HCT116 (cell line): ENCODE data around the gene CD200. TPM values are rescaled to one million over a fixed set of nuclear protein-coding genes. Genes with fewer than 3 reads are reported as not detected.

ENCODE experiments used
- ATAC-seq: fragments of 200-7000 bp; cut with Tn5 transposase; 2 replicates; pipeline ENCODE4 v1.9.1; 2020; ENCODE audit warnings: mild to moderate bottlenecking, moderate library complexity
- BruUV-seq: library from RNA; stranded (reverse); fragments of 400-500 nt; replicated peaks from 2 replicates; lab custom pipeline; 2021; lab: Mats Ljungman, UMichigan
- CTCF ChIA-PET: fragments of 300-600 bp; sonication (Branson Sonifier 250); formaldehyde crosslinking; loops from one replicate; lab custom pipeline; 2021; ENCODE audit warnings: antibody characterized with exemption; lab: Charles Lee
- POLR2A ChIA-PET: fragments of 300-600, 350-600 bp; sonication (Branson Sonifier 250); formaldehyde crosslinking; loops from one replicate; lab custom pipeline; 2021; ENCODE audit warnings: antibody characterized with exemption; lab: Charles Lee
- RAD21 ChIA-PET, 2 experiments: fragments of 300-600 bp; sonication (Branson Sonifier 250); formaldehyde crosslinking; loops; one replicate each; lab custom pipeline; 2023; ENCODE audit warnings: low total read pairs in 2 of 2; ENCODE audit not compliant: uncharacterized antibody in 2 of 2, unreplicated experiment in 2 of 2, low non-redundant PET in 1 of 2; lab: Charles Lee
- DNase-seq: peaks from one replicate; pipeline ENCODE4 v3.0.0-alpha.2; 2010; ENCODE audit warnings: low read depth, low spot score
- H2AFZ ChIP-seq: fragments of 200-600 bp; shearing (Covaris generic), sonication (generic); 2 replicates; pipeline ENCODE4 v1.6.1; 2017; ENCODE audit warnings: low read depth, mixed run types, mixed read lengths, antibody characterized with exemption, low read length; ENCODE audit not compliant: poor library complexity, severe bottlenecking
- H3K27ac ChIP-seq: 2 replicates; pipeline ENCODE4 v1.5.1; 2012; ENCODE audit warnings: low read depth, low read length
- H3K27me3 ChIP-seq: fragments of 200-600 bp; sonication (generic); 2 replicates; pipeline ENCODE4 v1.6.1; 2016; ENCODE audit warnings: mixed run types, low read length, mixed read lengths; ENCODE audit not compliant: insufficient read depth
- H3K36me3 ChIP-seq, 2 experiments: fragments of 200-500 bp in 1 of 2; fragments of 200-600 bp in 1 of 2; sonication (Bioruptor generic) in 1 of 2; sonication (generic) in 1 of 2; 2 replicates each; pipeline versions ENCODE4 v1.5.1 to v1.6.1; 2014 to 2016; ENCODE audit warnings: low read length in 2 of 2, inconsistent platforms in 1 of 2, mixed read lengths in 1 of 2, mixed run types in 1 of 2; ENCODE audit not compliant: insufficient read depth in 2 of 2, control insufficient read depth in 1 of 2
- H3K4me1 ChIP-seq, 2 experiments: fragments of 200-600 bp in 1 of 2; sonication (generic) in 1 of 2; 2 replicates each; pipeline versions ENCODE4 v1.5.1 to v1.6.1; 2012 to 2017; ENCODE audit warnings: low read length in 2 of 2, inconsistent platforms in 1 of 2, mild to moderate bottlenecking in 1 of 2, mixed read lengths in 1 of 2, mixed run types in 1 of 2, moderate library complexity in 1 of 2; ENCODE audit not compliant: insufficient read depth in 2 of 2, control insufficient read depth in 1 of 2
- H3K4me2 ChIP-seq: fragments of 200-600 bp; sonication (generic); 2 replicates; pipeline ENCODE4 v1.6.1; 2017; ENCODE audit warnings: mixed run types, low read length, mixed read lengths
- H3K4me3 ChIP-seq, 2 experiments: fragments of 200-600 bp in 1 of 2; sonication (generic) in 1 of 2; replicated peaks in 1 of 2; 2 replicates each; pipeline ENCODE4 v1.5.1; 2011 to 2016; ENCODE audit warnings: low read length in 2 of 2, control low read depth in 1 of 2, low read depth in 1 of 2, mild to moderate bottlenecking in 1 of 2, mixed read lengths in 1 of 2, mixed run types in 1 of 2
- H3K79me2 ChIP-seq: fragments of 200-600 bp; sonication (generic); 2 replicates; pipeline ENCODE4 v1.6.1; 2017; ENCODE audit warnings: mild to moderate bottlenecking, mixed run types, low read length, moderate library complexity, mixed read lengths; ENCODE audit not compliant: insufficient read depth
- H3K9ac ChIP-seq: fragments of 200-600 bp; sonication (generic); 2 replicates; pipeline ENCODE4 v1.6.1; 2016; ENCODE audit warnings: low read length, mixed read lengths
- H3K9me2 ChIP-seq: fragments of 200-600 bp; sonication (generic), shearing (Covaris generic); 2 replicates; pipeline ENCODE4 v1.6.1; 2017; ENCODE audit warnings: mixed run types, mild to moderate bottlenecking, moderate library complexity; ENCODE audit not compliant: insufficient read depth
- H3K9me3 ChIP-seq, 2 experiments: fragments of 200-500 bp in 1 of 2; fragments of 200-600 bp in 1 of 2; sonication (Bioruptor generic) in 1 of 2; sonication (generic) in 1 of 2; 2 replicates each; pipeline ENCODE4 v1.6.1; 2014 to 2017; ENCODE audit warnings: low read length in 2 of 2, mixed read lengths in 2 of 2, inconsistent platforms in 1 of 2, low read depth in 1 of 2, mild to moderate bottlenecking in 1 of 2, mixed run types in 1 of 2, moderate library complexity in 1 of 2; ENCODE audit not compliant: control insufficient read depth in 1 of 2, insufficient read depth in 1 of 2
- H4K20me1 ChIP-seq: fragments of 200-600 bp; sonication (generic), shearing (Covaris generic); 2 replicates; pipeline ENCODE4 v1.6.1; 2017; ENCODE audit warnings: mixed run types, mild to moderate bottlenecking, moderate library complexity; ENCODE audit not compliant: insufficient read depth
- CBX3 ChIP-seq: IDR thresholded peaks from 2 replicates; pipeline ENCODE4 v1.6.1; 2012; ENCODE audit warnings: low read depth
- CEBPB ChIP-seq: IDR thresholded peaks from 2 replicates; pipeline ENCODE4 v1.6.1; 2012; ENCODE audit warnings: low read depth
- CTCF ChIP-seq, 3 experiments: fragments of 200-600 bp in 1 of 3; sonication (generic) in 1 of 3; IDR thresholded peaks in 2 of 3; conservative IDR thresholded peaks in 1 of 3; 2 replicates each; pipeline ENCODE4 v1.5.1; 2012 to 2017; ENCODE audit warnings: low read depth in 2 of 3, low read length in 2 of 3, antibody characterized with exemption in 1 of 3, borderline replicate concordance in 1 of 3, control low read depth in 1 of 3, mild to moderate bottlenecking in 1 of 3, mixed read lengths in 1 of 3, mixed run types in 1 of 3, moderate library complexity in 1 of 3; ENCODE audit not compliant: insufficient read depth in 1 of 3
- EGR1 ChIP-seq: IDR thresholded peaks from 2 replicates; pipeline ENCODE4 v1.6.1; 2012; ENCODE audit warnings: low read depth
- ELF1 ChIP-seq: IDR thresholded peaks from 2 replicates; pipeline ENCODE4 v1.6.1; 2012; ENCODE audit warnings: low read depth, borderline replicate concordance
- EZH2 ChIP-seq: fragments of 200-600 bp; sonication (generic); IDR thresholded peaks from 2 replicates; pipeline ENCODE4 v1.6.1; 2017; ENCODE audit warnings: antibody characterized with exemption, mixed run types
- FOSL1 ChIP-seq: IDR thresholded peaks from 2 replicates; pipeline ENCODE4 v1.6.1; 2012; ENCODE audit warnings: low read depth
- JUND ChIP-seq: IDR thresholded peaks from 2 replicates; pipeline ENCODE4 v1.6.1; 2012
- POLR2A ChIP-seq: IDR thresholded peaks from 2 replicates; pipeline ENCODE4 v1.7.0; 2011; ENCODE audit warnings: borderline replicate concordance; ENCODE audit not compliant: insufficient read depth, insufficient read length; ENCODE audit errors: extremely low read depth
- POLR2AphosphoS5 ChIP-seq: IDR thresholded peaks from 2 replicates; pipeline ENCODE4 v1.6.1; 2011; ENCODE audit warnings: mild to moderate bottlenecking, low read depth, low read length, moderate library complexity
- RAD21 ChIP-seq: IDR thresholded peaks from 2 replicates; pipeline ENCODE4 v1.6.1; 2012; ENCODE audit warnings: low read depth, mild to moderate bottlenecking
- SIN3A ChIP-seq: IDR thresholded peaks from 2 replicates; pipeline ENCODE4 v1.6.1; 2012; ENCODE audit warnings: low read depth
- SP1 ChIP-seq: IDR thresholded peaks from 2 replicates; pipeline ENCODE4 v1.6.1; 2012; ENCODE audit warnings: low read depth
- SRF ChIP-seq: IDR thresholded peaks from 2 replicates; pipeline ENCODE4 v1.6.1; 2012; ENCODE audit warnings: low read depth
- YY1 ChIP-seq: IDR thresholded peaks from 2 replicates; pipeline ENCODE4 v1.6.1; 2011; ENCODE audit warnings: low read length, low read depth, moderate library complexity, mild to moderate bottlenecking; ENCODE audit not compliant: insufficient replicate concordance; ENCODE audit errors: extremely low read depth
- ZFX ChIP-seq: fragments of 450-650 bp; IDR thresholded peaks from 2 replicates; pipeline ENCODE4 v1.6.1; 2017
- ZNF274 ChIP-seq: fragments of 200-500 bp; sonication (Bioruptor generic); IDR thresholded peaks from 2 replicates; pipeline ENCODE4 v1.6.1; 2014; ENCODE audit warnings: mild to moderate bottlenecking, low read depth, low read length, inconsistent platforms
- intact Hi-C: fragments of 100-400 bp; cut with micrococcal nuclease; formaldehyde crosslinking; loops from 2 replicates; pipeline ENCODE4 v1.10.0; 2022
- total RNA-seq: library from RNA; stranded (reverse); gene quantifications from one replicate; pipeline ENCODE4 v1.2.1, GENCODE V29; 2021; ENCODE audit not compliant: unreplicated experiment
- TF ChIP-seq, protein P1 (sequence below): IDR thresholded peaks from 2 replicates; pipeline ENCODE4 v1.6.1; 2012
- TF ChIP-seq, protein P2 (sequence below): IDR thresholded peaks from 2 replicates; pipeline ENCODE4 v1.6.1; 2011; ENCODE audit warnings: mild to moderate bottlenecking, low read length, moderate library complexity; ENCODE audit not compliant: insufficient replicate concordance; ENCODE audit errors: extremely low read depth
- TF ChIP-seq, protein P3 (sequence below): IDR thresholded peaks from 2 replicates; pipeline ENCODE4 v1.6.1; 2012

CD200 gene
- total RNA-seq, 1 experiment from 2014 or later, result not detected

DNA sequence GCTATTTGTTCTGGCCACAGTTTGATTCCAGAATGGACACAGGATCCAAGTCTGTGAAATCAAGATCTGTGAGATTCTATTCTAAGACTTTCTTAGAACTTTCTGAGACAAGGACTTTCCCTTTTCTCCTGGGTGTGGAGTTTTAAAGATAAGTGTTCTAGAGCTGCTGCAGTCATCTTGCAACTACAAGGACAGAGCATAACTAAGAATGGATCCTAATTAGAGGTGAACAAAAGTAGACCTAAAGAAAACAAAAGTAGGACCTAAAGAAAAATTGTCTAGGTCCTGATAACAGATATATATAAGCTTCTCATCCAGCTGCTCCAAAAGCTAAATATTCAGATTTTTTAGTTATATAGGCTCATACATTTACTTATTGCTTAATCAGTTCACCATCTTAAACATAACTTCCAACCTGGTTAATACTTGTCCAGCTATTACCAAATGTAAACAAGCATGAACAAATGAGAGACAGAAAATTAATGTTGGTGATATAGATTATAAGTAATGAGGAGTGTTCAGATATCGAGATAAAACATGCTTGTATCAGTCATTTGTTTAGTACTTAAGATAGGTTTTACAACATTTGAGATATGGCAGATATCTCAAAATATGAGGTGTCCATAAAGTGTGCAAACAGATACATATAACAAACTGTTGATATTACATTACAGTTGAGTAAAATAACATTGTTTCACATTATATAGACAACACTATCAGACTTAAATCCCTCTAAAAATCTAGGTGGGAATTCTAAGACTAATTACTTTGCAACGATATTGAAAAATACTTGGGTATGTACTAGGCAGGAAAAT lies 75.1 kb downstream of the CD200 start:
- ATAC-seq, result no peak
- CTCF ChIA-PET, result interaction anchor here (1.0 kb wide), 1 partner anchor 29 kb away, joined by 3 read pairs; no protein-coding TSS in a partner anchor
- intact Hi-C loops, result no loop called here

More for the DNA sequence above, 75.1 kb downstream of the CD200 start:
- no peaks in the 10 kb centered on the region for H3K27me3 ChIP-seq
- DNase-seq, result no peak
- ChIA-PET RAD21 (no interaction called here), POLR2A (no interaction called here)
- no peak overlapping the region for H3K4me2 ChIP-seq
- H3K9me3 ChIP-seq, result no peaks in the 10 kb centered on the region
- no peaks in the 10 kb centered on the region; the same call in 1 of the 2 replicates for H4K20me1 ChIP-seq
- no peaks in the 10 kb centered on the region for H3K4me1 ChIP-seq
- H3K79me2 ChIP-seq, result no peaks in the 10 kb centered on the region
- no peak overlapping the region for H3K4me3 ChIP-seq
- no peak overlapping the region for H3K27ac ChIP-seq
- H3K9me2 ChIP-seq, result no peaks in the 10 kb centered on the region
- H3K9ac ChIP-seq, result no peak overlapping the region
- no peak for TF ChIP-seq CTCF (IDR thresholded peaks at IDR 0.05 in 2 of 3, conservative IDR thresholded peaks at IDR 0.05 in 1 of 3; ENCODE audit: borderline replicate concordance in 1 of 3, insufficient read depth in 1 of 3, low read depth in 2 of 3, low read length in 2 of 3)
- no peak for TF ChIP-seq EGR1
- no peak for TF ChIP-seq SRF
- TF ChIP-seq ZFX, result no peak
- TF ChIP-seq SIN3A, result no peak
- TF ChIP-seq, protein P1, sequence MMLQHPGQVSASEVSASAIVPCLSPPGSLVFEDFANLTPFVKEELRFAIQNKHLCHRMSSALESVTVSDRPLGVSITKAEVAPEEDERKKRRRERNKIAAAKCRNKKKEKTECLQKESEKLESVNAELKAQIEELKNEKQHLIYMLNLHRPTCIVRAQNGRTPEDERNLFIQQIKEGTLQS, result no peak
- no peak for TF ChIP-seq POLR2AphosphoS5
- no peak for TF ChIP-seq EZH2
- no peak for TF ChIP-seq RAD21
- no peak for TF ChIP-seq CBX3
- no peak for TF ChIP-seq JUND
- TF ChIP-seq, protein P2, sequence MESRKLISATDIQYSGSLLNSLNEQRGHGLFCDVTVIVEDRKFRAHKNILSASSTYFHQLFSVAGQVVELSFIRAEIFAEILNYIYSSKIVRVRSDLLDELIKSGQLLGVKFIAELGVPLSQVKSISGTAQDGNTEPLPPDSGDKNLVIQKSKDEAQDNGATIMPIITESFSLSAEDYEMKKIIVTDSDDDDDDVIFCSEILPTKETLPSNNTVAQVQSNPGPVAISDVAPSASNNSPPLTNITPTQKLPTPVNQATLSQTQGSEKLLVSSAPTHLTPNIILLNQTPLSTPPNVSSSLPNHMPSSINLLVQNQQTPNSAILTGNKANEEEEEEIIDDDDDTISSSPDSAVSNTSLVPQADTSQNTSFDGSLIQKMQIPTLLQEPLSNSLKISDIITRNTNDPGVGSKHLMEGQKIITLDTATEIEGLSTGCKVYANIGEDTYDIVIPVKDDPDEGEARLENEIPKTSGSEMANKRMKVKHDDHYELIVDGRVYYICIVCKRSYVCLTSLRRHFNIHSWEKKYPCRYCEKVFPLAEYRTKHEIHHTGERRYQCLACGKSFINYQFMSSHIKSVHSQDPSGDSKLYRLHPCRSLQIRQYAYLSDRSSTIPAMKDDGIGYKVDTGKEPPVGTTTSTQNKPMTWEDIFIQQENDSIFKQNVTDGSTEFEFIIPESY, result no peak
- no peak for TF ChIP-seq SP1
- TF ChIP-seq, protein P3, sequence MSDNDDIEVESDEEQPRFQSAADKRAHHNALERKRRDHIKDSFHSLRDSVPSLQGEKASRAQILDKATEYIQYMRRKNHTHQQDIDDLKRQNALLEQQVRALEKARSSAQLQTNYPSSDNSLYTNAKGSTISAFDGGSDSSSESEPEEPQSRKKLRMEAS, result no peak
- TF ChIP-seq ZNF274, result no peak
- no peak for TF ChIP-seq FOSL1
- TF ChIP-seq ELF1, result no peak
- TF ChIP-seq CEBPB, result no peak
- TF ChIP-seq POLR2A, result no peak
- no peak for TF ChIP-seq YY1
- no peaks in the 10 kb centered on the region for H3K36me3 ChIP-seq
- H2AFZ ChIP-seq, result no peak overlapping the region
- BruUV-seq, result no TSS peak
